ENCODE results near the gene CDH23. TPM values are rescaled to one million over a fixed set of nuclear protein-coding genes. Genes with fewer than 3 reads are reported as not detected.

The CDH23 gene
- total and polyA plus RNA-seq, 10 of the 15 experiments (the other 5 are each of a cell fraction or from before 2014, with no cell fraction given) = 0.09 to 0.40 (median 0.15) TPM; not detected in 1

DNA sequence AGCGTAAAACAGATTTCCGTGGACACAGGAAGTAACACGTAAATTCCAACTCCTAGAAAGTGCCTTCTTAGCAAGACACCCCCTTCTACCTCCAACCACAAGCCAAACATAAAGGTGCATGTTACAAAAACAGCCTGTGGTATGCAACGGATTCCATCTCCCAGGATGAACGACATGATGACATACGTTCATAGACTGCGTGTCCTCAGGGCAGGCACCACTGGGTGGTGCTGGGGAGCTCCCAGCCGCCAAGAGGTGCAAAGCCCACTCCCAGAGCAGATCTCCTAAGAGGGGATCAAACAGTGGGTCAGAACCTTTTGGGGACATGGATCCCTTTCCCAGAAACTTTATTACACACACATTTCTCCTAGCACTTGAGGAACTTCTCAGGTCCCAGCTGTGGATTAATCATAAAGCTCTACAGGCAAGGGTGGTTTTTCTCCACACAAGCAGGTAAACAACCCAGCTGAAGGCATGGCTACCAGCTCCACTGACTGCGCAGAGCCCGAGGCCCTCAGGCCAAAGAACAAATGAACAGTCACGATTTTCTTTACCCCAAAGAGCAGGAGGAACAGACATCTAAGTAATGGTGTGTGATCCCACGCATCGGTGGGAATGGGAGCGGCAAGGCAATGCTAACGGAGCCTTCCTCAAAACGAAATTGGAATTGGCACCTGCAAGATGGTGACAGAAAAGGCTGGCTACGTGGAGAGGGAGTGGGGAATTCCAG is 440.5 kb downstream of the CDH23 start (continued):
- no peak for TF ChIP-seq SPI1 (IDR thresholded peaks at IDR 0.05; ENCODE audit: borderline replicate concordance, insufficient read depth, low read depth, low read length)

DNA sequence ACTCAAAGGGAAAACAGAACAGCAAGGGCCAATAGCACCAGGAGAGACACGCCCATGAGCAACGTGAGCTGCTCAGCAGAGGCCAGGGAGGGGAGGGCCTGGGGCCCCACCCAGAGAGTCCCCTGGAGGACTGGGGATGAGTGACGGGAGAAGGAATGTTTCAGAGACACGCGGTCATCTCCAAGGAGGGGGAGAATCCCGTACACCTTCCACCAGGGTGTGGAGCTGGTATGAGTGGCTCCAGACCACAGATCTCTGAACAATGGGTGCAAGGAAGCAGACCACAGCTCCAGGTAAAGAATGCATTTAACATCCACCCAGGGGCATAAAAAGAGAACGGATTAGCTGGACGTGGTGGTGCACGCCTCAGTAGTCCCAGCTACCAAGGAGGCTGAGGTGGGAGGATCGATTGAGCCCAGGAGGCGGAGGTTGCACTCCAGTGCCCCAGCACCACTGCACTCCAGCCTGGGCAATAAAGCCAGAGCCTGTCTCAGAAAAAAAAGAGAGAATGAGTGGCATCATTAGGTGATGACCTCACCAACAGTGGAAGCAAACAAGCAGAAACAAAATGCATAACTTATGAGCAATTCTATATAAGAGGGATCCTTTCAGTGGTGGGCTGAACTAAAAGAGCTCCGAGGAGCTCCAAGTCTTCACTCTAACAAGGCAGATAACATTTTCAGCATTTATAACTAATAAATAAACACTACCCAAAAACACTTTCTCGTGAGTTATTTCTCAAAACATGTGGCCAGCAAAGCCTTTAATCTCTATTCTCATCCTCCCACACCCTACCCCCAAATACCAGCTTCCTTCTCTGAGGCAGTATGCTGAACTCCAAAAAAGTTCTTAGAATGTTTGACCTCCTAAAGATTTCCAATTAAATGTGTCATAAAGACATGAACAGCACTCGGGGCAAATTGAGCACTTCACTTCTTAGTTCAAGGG is 441.8 kb downstream of the CDH23 start:
- in situ Hi-C loops (cut with MboI) = no loop called here
- Histone ChIP-seq H3K4me3 (no peak overlapping the region), H3K79me2 (ENCODE audit: control insufficient read depth, insufficient read depth, low read length) (peaks cover 70% of the 10 kb centered on the region), H3K9me3 (replicated peaks; ENCODE audit: control insufficient read depth, insufficient read depth, low read length) (no peaks in the 10 kb centered on the region), H3K4me1 (ENCODE audit: control insufficient read depth, insufficient read depth, low read length) (peaks cover 63% of the 10 kb centered on the region), H3K9ac (ENCODE audit: control insufficient read depth, insufficient read depth, low read length) (no peak overlapping the region), H2AFZ (ENCODE audit: control insufficient read depth, low read depth, low read length) (no peak overlapping the region), H4K20me1 (ENCODE audit: control insufficient read depth, insufficient read depth) (no peaks in the 10 kb centered on the region), H3K36me3 (ENCODE audit: control insufficient read depth in 2 of 2, insufficient read depth in 2 of 2, low read length in 1 of 2) (peaks cover 4 to 6% of the 10 kb centered on the region in 2 experiments; a peak in 3 of 4 replicates), H3K27me3 (replicated peaks in 1 of 2; ENCODE audit: control insufficient read depth in 2 of 2, insufficient read depth in 2 of 2, low read length in 1 of 2) (no peaks in the 10 kb centered on the region), H3K27ac (ENCODE audit: control insufficient read depth, insufficient read depth) (peak overlapping the region; percentile 14; the same call in 1 of the 2 replicates), H3K4me2 (ENCODE audit: control insufficient read depth, insufficient read depth) (peak overlapping the region; percentile 86)
- intact Hi-C loops (cut with micrococcal nuclease; ENCODE audit: unreplicated experiment) = no loop called here
- no TSS peak for BruUV-seq (replicated peaks)
- ATAC-seq = no peak
- SMC1A ChIA-PET (ENCODE audit: uncharacterized antibody, unreplicated experiment) = interaction anchor here (0.6 to 4.0 kb wide), 6 partner anchors 16 to 306 kb away, joined by 3 to 16 read pairs (median 4); partner anchors contain the start of gene VSIR
- no peak for DNase-seq (ENCODE audit: low read depth, low spot score)
- CTCF ChIA-PET = interaction anchor here (0.7 to 7.5 kb wide), 9 partner anchors 12 to 210 kb away, joined by 3 to 104 read pairs (median 6); partner anchors contain the start of genes PSAP and VSIR
- TF ChIP-seq, protein P1, sequence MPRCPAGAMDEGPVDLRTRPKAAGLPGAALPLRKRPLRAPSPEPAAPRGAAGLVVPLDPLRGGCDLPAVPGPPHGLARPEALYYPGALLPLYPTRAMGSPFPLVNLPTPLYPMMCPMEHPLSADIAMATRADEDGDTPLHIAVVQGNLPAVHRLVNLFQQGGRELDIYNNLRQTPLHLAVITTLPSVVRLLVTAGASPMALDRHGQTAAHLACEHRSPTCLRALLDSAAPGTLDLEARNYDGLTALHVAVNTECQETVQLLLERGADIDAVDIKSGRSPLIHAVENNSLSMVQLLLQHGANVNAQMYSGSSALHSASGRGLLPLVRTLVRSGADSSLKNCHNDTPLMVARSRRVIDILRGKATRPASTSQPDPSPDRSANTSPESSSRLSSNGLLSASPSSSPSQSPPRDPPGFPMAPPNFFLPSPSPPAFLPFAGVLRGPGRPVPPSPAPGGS (IDR thresholded peaks at IDR 0.05; ENCODE audit: borderline replicate concordance, insufficient read depth, low read depth, low read length, poor library complexity, severe bottlenecking) = no peak
- no peak for TF ChIP-seq TCF3 (IDR thresholded peaks at IDR 0.05; ENCODE audit: borderline replicate concordance, insufficient read depth, low read depth, low read length)
- peak; percentile 23; the same call in 1 of the 2 replicates for TF ChIP-seq RUNX3 (IDR thresholded peaks at IDR 0.05; ENCODE audit: low read length)
- TF ChIP-seq, protein P2, sequence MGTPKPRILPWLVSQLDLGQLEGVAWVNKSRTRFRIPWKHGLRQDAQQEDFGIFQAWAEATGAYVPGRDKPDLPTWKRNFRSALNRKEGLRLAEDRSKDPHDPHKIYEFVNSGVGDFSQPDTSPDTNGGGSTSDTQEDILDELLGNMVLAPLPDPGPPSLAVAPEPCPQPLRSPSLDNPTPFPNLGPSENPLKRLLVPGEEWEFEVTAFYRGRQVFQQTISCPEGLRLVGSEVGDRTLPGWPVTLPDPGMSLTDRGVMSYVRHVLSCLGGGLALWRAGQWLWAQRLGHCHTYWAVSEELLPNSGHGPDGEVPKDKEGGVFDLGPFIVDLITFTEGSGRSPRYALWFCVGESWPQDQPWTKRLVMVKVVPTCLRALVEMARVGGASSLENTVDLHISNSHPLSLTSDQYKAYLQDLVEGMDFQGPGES (IDR thresholded peaks at IDR 0.05) = no peak
- TF ChIP-seq, protein P3, sequence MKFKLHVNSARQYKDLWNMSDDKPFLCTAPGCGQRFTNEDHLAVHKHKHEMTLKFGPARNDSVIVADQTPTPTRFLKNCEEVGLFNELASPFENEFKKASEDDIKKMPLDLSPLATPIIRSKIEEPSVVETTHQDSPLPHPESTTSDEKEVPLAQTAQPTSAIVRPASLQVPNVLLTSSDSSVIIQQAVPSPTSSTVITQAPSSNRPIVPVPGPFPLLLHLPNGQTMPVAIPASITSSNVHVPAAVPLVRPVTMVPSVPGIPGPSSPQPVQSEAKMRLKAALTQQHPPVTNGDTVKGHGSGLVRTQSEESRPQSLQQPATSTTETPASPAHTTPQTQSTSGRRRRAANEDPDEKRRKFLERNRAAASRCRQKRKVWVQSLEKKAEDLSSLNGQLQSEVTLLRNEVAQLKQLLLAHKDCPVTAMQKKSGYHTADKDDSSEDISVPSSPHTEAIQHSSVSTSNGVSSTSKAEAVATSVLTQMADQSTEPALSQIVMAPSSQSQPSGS (IDR thresholded peaks at IDR 0.05; ENCODE audit: low read length) = no peak
- no peak for TF ChIP-seq MEF2A (IDR thresholded peaks at IDR 0.05; ENCODE audit: insufficient read depth, low read depth, low read length)
- POLR2A ChIA-PET = interaction anchor here (0.6 to 0.8 kb wide), 2 partner anchors 39 to 1237 kb away, joined by 3 to 4 read pairs; no protein-coding TSS in a partner anchor
- 73% methylated on average over 14 of the region's 14 CpGs for WGBS (ENCODE audit: insufficient coverage, insufficient replicate concordance, low lambda C conversion rate, missing lambda C conversion rate)
- RAD21 ChIA-PET (ENCODE audit: unreplicated experiment) = interaction anchor here (1.0 to 6.7 kb wide), 2 partner anchors 35 to 57 kb away, joined by 3 to 39 read pairs; no protein-coding TSS in a partner anchor
- FAIRE-seq = no peak

Measured in GM12878 (cell line).